H9 (cell line): ENCODE data around the gene DDIT4. TPM values are rescaled to one million over a fixed set of nuclear protein-coding genes. Genes with fewer than 3 reads are reported as not detected.

Source experiments
- DNase-seq: peaks from one replicate; pipeline ENCODE4 v3.0.0-alpha.2; 2017
- H2AFZ ChIP-seq: one replicate; pipeline ENCODE4 v1.6.1; 2013; ENCODE audit warnings: mild to moderate bottlenecking, low read length, control low read depth, moderate library complexity
- H2AK5ac ChIP-seq: 2 replicates; pipeline ENCODE4 v1.6.1; 2013; ENCODE audit warnings: low read length, control low read depth, mixed read lengths; ENCODE audit not compliant: insufficient read length
- H2BK120ac ChIP-seq: one replicate; pipeline ENCODE4 v1.6.1; 2013; ENCODE audit warnings: low read depth, mild to moderate bottlenecking, low read length, control low read depth, inconsistent platforms; ENCODE audit not compliant: poor library complexity, severe bottlenecking
- H2BK12ac ChIP-seq: 2 replicates; pipeline ENCODE4 v1.6.1; 2013; ENCODE audit warnings: low read length, control low read depth, mixed read lengths, low read depth; ENCODE audit not compliant: insufficient read length
- H2BK15ac ChIP-seq: 2 replicates; pipeline ENCODE4 v1.6.1; 2013; ENCODE audit warnings: low read depth, low read length, control low read depth
- H2BK20ac ChIP-seq: one replicate; pipeline ENCODE4 v1.6.1; 2013; ENCODE audit warnings: low read depth, mild to moderate bottlenecking, low read length, control low read depth, inconsistent platforms; ENCODE audit not compliant: poor library complexity, severe bottlenecking
- H2BK5ac ChIP-seq: 2 replicates; pipeline ENCODE4 v1.6.1; 2013; ENCODE audit warnings: low read length, control low read depth, mixed read lengths; ENCODE audit not compliant: insufficient read length
- H3K14ac ChIP-seq: 2 replicates; pipeline ENCODE4 v1.6.1; 2013; ENCODE audit warnings: low read length, control low read depth; ENCODE audit not compliant: insufficient read depth
- H3K18ac ChIP-seq: 2 replicates; pipeline ENCODE4 v1.6.1; 2013; ENCODE audit warnings: low read depth, mild to moderate bottlenecking, mixed read lengths, low read length, control low read depth; ENCODE audit not compliant: insufficient read length
- H3K23ac ChIP-seq: 2 replicates; pipeline ENCODE4 v1.6.1; 2013; ENCODE audit warnings: low read length, control low read depth, mixed read lengths, low read depth; ENCODE audit not compliant: insufficient read length
- H3K23me2 ChIP-seq: 2 replicates; pipeline ENCODE4 v1.6.1; 2013; ENCODE audit warnings: low read depth, mild to moderate bottlenecking, mixed read lengths, low read length, control low read depth; ENCODE audit not compliant: insufficient read length, poor library complexity, severe bottlenecking
- H3K27ac ChIP-seq: 2 replicates; pipeline ENCODE4 v1.5.1; 2013; ENCODE audit warnings: low read length, control low read depth, mixed read lengths, low read depth; ENCODE audit not compliant: insufficient read length
- H3K27me3 ChIP-seq: 2 replicates; pipeline ENCODE4 v1.6.1; 2013; ENCODE audit warnings: low read length, control low read depth, inconsistent platforms; ENCODE audit not compliant: insufficient read depth
- H3K4ac ChIP-seq: 2 replicates; pipeline ENCODE4 v1.6.1; 2013; ENCODE audit warnings: low read depth, mild to moderate bottlenecking, control low read depth, inconsistent platforms, low read length, moderate library complexity
- H3K4me1 ChIP-seq: 2 replicates; pipeline ENCODE4 v1.6.1; 2013; ENCODE audit warnings: low read length, control low read depth, inconsistent platforms; ENCODE audit not compliant: insufficient read depth
- H3K4me2 ChIP-seq: 2 replicates; pipeline ENCODE4 v1.6.1; 2013; ENCODE audit warnings: low read length, control low read depth, mixed read lengths; ENCODE audit not compliant: insufficient read length, insufficient read depth
- H3K56ac ChIP-seq: 2 replicates; pipeline ENCODE4 v1.6.1; 2013; ENCODE audit warnings: low read depth, mild to moderate bottlenecking, mixed read lengths, low read length, control low read depth; ENCODE audit not compliant: insufficient read length
- H3K79me1 ChIP-seq: 2 replicates; pipeline ENCODE4 v1.6.1; 2013; ENCODE audit warnings: low read depth, mild to moderate bottlenecking, moderate library complexity, low read length, control low read depth, inconsistent platforms; ENCODE audit not compliant: insufficient read depth, poor library complexity, severe bottlenecking
- H3K79me2 ChIP-seq: 2 replicates; pipeline ENCODE4 v1.6.1; 2013; ENCODE audit warnings: low read length, control low read depth, inconsistent platforms; ENCODE audit not compliant: insufficient read depth
- H3K9ac ChIP-seq: 2 replicates; pipeline ENCODE4 v1.6.1; 2013; ENCODE audit warnings: low read length, control low read depth, mixed read lengths; ENCODE audit not compliant: insufficient read length; ENCODE audit errors: extremely low read depth
- H3K9me3 ChIP-seq: one replicate; pipeline ENCODE4 v1.6.1; 2013; ENCODE audit warnings: low read depth, low read length, inconsistent platforms; ENCODE audit not compliant: control insufficient read depth
- H3T11ph ChIP-seq: one replicate; pipeline ENCODE4 v1.6.1; 2013; ENCODE audit warnings: mild to moderate bottlenecking, low read length, control low read depth, inconsistent platforms
- H4K20me1 ChIP-seq: one replicate; pipeline ENCODE4 v1.6.1; 2013; ENCODE audit not compliant: control insufficient read depth, insufficient read length, insufficient read depth
- H4K5ac ChIP-seq: 2 replicates; pipeline ENCODE4 v1.6.1; 2013; ENCODE audit warnings: low read depth, mild to moderate bottlenecking, mixed read lengths, low read length, control low read depth; ENCODE audit not compliant: insufficient read length
- H4K8ac ChIP-seq: replicated peaks from 2 replicates; pipeline ENCODE4 v1.6.1; 2013; ENCODE audit warnings: low read length, control low read depth, mixed read lengths, low read depth; ENCODE audit not compliant: insufficient read length
- H4K91ac ChIP-seq: 2 replicates; pipeline ENCODE4 v1.6.1; 2013; ENCODE audit warnings: low read depth, mild to moderate bottlenecking, moderate library complexity, mixed read lengths, low read length, control low read depth; ENCODE audit not compliant: insufficient read length
- H3K27ac Mint-ChIP-seq, 3 experiments: 2 replicates in 2 of 3; 3 replicates in 1 of 3; pipeline ENCODE4 v1.8.0; 2020 to 2021; ENCODE audit warnings: mixed read lengths in 3 of 3, mild to moderate bottlenecking in 1 of 3, moderate library complexity in 1 of 3
- H3K27me3 Mint-ChIP-seq: 2 replicates; pipeline ENCODE4 v1.8.0; 2021; ENCODE audit warnings: low read depth, mild to moderate bottlenecking, moderate library complexity, mixed read lengths
- H3K36me3 Mint-ChIP-seq, 3 experiments: 2 replicates in 2 of 3; 3 replicates in 1 of 3; pipeline ENCODE4 v1.8.0; 2020 to 2021; ENCODE audit warnings: low read depth in 3 of 3, mixed read lengths in 3 of 3; ENCODE audit not compliant: insufficient read depth in 1 of 3
- H3K4me1 Mint-ChIP-seq, 2 experiments: 2 replicates each; pipeline ENCODE4 v1.8.0; 2020; ENCODE audit warnings: mixed read lengths in 2 of 2
- H3K4me3 Mint-ChIP-seq, 2 experiments: 2 replicates in 1 of 2; 3 replicates in 1 of 2; pipeline ENCODE4 v1.8.0; 2020 to 2021; ENCODE audit warnings: mild to moderate bottlenecking in 2 of 2, mixed read lengths in 2 of 2, moderate library complexity in 1 of 2
- H3K9me3 Mint-ChIP-seq, 2 experiments: 2 replicates in 1 of 2; 3 replicates in 1 of 2; pipeline ENCODE4 v1.8.0; 2020; ENCODE audit warnings: mild to moderate bottlenecking in 2 of 2, mixed read lengths in 2 of 2, moderate library complexity in 1 of 2
- WGBS: extraction: QIAGEN DNeasy Blood & Tissue Kit; methylation state at CpG from one replicate; pipeline ENCODE4 v1.1.7; 2013; ENCODE audit warnings: missing lambda C conversion rate, low lambda C conversion rate, mixed read lengths; ENCODE audit not compliant: insufficient read length; ENCODE audit errors: extremely low coverage; 5-methylcytosine and 5-hydroxymethylcytosine counted together
- total RNA-seq: library from RNA; stranded (reverse); gene quantifications from 2 replicates; pipeline ENCODE4 v1.2.1, GENCODE V29; 2021
- TF ChIP-seq, protein P1 (sequence below): fragments of 200-600 bp; sonication (generic); conservative IDR thresholded peaks from 3 replicates; pipeline ENCODE4 v1.8.0; 2021; ENCODE audit warnings: antibody characterized with exemption, mild to moderate bottlenecking

DDIT4 gene
- total RNA-seq, 1 experiment from 2014 or later, result 84.0 TPM

DNA sequence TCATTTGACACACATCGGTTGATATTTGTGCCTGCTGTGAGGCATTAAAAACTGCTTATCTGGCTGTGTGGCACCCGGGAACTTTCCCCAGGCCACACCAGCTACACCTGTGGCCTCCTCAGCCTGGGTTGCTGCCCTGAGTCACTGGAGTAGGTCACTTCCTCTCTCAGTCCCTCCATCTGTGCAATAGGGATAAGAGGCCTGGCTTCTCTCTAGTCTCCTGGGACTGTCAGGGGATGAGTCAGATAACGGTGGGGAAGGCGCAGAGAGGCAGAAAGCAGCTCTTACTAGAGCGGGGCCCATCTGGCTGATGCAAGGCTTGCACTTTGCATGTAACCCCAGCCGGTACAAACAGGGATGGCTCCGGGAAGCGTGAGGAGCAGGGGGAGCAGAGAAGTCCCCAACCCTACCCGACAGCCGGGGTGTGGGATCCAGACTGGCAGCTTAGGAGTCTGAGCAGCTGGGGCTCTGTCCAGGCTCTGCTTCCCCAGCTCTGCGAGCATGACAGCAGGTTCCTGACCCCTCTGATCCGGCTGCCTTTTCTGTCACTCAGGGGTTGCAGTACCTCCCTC lies 47.0 kb downstream of the DDIT4 start:
- peak; percentile 87 for DNase-seq
- Histone ChIP-seq H4K20me1 (no peaks in the 10 kb centered on the region), H3K18ac (peak overlapping the region; percentile 80), H3K79me2 (no peaks in the 10 kb centered on the region), H3K4me1 (peaks cover 2% of the 10 kb centered on the region; the same call in 1 of the 2 replicates), H3K9me3 (no peaks in the 10 kb centered on the region), H2BK5ac (no peak overlapping the region), H3K56ac (no peak overlapping the region), H4K91ac (no peak overlapping the region), H3T11ph (no peak overlapping the region), H2BK20ac (no peak overlapping the region), H2AFZ (no peak overlapping the region), H3K4me2 (no peak overlapping the region), H3K79me1 (no peaks in the 10 kb centered on the region), H3K4ac (no peak overlapping the region), H2AK5ac (no peak overlapping the region), H2BK120ac (no peak overlapping the region), H2BK12ac (no peak overlapping the region), H3K14ac (peak overlapping the region; percentile 77), H3K27me3 (no peaks in the 10 kb centered on the region), H4K8ac (no peak overlapping the region), H3K9ac (no peak overlapping the region), H3K23me2 (peaks cover 3% of the 10 kb centered on the region), H4K5ac (no peak overlapping the region), H3K27ac (peak overlapping the region; percentile 15), H3K23ac (no peak overlapping the region), H2BK15ac (no peak overlapping the region)
- H3K4me1 Mint-ChIP-seq, result peaks cover 37 to 47% of the 10 kb centered on the region in 2 experiments
- H3K4me3 Mint-ChIP-seq, result peak overlapping the region in 1 of 2 experiments; percentile 60; a peak in 4 of 5 replicates
- H3K27me3 Mint-ChIP-seq, result no peaks in the 10 kb centered on the region
- WGBS, result no CpG with 5 or more reads among the region's 12 CpGs
- peak overlapping the region; percentile 97 to 99 (median 98) for H3K27ac Mint-ChIP-seq
- H3K36me3 Mint-ChIP-seq, result no peaks in the 10 kb centered on the region
- TF ChIP-seq, protein P1, sequence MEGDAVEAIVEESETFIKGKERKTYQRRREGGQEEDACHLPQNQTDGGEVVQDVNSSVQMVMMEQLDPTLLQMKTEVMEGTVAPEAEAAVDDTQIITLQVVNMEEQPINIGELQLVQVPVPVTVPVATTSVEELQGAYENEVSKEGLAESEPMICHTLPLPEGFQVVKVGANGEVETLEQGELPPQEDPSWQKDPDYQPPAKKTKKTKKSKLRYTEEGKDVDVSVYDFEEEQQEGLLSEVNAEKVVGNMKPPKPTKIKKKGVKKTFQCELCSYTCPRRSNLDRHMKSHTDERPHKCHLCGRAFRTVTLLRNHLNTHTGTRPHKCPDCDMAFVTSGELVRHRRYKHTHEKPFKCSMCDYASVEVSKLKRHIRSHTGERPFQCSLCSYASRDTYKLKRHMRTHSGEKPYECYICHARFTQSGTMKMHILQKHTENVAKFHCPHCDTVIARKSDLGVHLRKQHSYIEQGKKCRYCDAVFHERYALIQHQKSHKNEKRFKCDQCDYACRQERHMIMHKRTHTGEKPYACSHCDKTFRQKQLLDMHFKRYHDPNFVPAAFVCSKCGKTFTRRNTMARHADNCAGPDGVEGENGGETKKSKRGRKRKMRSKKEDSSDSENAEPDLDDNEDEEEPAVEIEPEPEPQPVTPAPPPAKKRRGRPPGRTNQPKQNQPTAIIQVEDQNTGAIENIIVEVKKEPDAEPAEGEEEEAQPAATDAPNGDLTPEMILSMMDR, result no peak
- no peaks in the 10 kb centered on the region; a peak in 1 of 5 replicates for H3K9me3 Mint-ChIP-seq
